ENCODE results near the gene TENT5A. TPM values are rescaled to one million over a fixed set of nuclear protein-coding genes. Genes with fewer than 3 reads are reported as not detected.
A peak's percentile ranks its signal among the peaks of the same experiment; 100 is the strongest.

The TENT5A gene
- total RNA-seq, 1 experiment from 2014 or later, result 5.0 TPM

DNA sequence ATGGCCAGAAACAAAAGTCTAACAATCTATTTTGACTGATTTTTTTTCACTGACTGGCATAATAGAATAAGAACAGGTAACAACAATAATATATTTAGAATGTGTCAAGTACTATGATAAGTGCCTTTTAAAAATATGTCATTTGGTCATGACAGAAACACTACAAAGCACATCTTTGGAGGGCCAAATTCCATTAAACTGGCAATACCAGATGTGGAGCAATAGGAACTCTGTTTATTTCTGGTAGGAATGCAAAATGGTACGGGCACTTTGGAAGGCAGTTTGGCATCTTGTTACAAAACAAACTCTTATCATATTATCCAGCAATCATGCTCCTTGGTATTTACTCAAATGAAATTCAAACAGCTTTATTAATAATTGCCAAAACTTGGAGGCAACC, 39.3 kb downstream of the TENT5A start:
- no peak for DNase-seq (ENCODE audit: low spot score)

DNA sequence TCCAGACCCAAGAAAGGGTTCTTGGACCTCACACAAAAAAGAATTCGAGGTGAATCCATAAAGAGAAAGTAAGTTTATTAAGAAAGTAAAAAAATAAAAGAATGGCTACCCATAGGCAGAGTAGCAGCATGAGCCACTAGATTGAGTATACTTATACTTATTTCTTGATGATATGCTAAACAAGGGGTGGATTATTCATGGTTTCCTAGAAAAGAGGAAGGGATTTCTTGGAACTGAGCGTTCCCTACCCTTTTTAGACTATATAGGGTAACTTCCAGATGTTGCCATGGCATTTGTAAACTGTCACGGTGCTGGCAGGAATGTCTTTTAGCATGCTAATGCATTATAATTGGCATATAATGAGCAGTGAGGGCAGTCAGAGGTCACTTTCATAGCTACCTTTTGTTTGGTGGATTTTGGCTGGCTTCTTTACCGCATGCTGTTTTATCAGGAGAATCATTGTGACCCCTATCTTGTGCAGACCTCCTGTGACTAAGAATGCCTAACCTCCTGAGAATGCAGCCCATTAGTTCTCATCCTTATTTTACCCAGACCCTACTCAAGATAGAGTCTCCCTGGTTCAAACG, 44.3 kb downstream of the TENT5A start:
- DNase-seq (ENCODE audit: low spot score), result no peak

DNA sequence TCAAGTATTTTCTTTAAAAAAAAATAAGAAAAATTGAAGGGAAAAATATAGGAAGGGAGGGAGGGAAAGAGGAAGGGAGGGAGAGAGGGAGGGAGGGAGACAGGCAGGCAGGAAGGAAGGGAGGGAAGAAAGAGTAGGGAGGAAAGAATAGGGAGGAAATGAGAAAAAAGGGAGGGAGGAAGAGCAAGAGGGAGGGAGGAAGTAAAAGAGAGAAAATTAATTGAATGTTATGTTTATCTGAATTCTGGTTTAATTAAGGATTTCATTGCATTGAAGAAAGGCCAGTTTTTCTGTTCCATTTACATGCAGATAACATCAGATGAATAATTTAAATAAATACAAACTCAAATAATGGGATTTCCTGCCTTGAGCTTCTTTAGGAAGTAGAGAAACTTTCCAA, 47.8 kb downstream of the TENT5A start:
- no peak for DNase-seq (ENCODE audit: low spot score)

DNA sequence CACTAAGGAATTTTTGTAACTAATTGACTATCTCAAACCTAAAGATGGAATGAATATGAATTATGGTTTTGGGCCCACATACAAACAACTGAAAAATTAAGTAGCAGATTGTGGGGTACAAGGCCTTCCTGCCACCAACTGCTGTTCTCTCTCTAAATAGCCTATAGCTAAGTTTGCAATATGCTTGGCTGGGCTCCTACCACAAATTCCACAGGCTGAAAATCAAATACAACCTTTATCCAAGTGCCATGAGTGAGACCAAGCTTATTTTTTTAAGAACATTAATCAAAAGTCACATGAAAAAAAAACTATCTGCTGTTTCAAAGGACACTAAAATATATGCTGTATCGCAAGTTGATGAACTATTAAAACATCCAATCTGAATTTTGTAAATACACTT, 52.1 kb downstream of the TENT5A start:
- DNase-seq (ENCODE audit: low spot score), result no peak

DNA sequence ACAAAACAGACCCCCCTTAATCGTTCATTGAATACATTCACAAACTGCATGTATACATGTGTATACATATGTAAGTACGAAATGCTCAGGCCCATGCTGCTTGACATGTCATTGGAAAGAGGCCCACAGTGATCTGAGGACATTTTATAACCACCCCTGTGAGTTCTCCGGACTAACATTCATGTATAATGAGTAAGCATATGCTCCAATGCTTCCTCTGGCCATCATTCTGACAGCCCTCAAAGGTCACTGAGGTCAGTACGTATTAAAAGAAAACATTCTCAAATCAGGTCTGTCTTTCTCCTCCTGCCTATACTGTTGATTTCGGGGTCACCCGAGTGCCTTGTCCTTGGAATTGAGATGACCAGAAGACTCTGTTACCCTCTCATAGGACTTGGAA, 54.9 kb downstream of the TENT5A start:
- DNase-seq (ENCODE audit: low spot score), result peak; percentile 26

DNA sequence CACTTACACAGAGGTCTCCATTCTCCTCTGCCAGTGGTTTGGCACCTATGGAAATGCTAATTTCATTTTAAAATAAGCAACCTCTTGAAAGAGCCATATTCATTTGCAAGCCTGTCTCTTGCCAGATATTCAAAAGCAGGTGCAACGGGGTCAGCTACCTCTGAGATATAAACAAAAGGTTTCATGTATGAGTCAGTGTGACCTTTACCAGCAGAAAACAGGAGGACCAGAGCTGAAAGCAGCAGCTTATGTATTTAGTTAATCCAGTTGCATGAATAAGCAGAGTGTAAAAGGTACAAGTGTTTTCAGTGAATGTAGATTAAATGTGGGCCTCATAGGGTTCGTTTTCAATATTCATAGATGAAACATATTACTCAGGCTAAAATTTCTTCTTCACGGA, 56.0 kb downstream of the TENT5A start:
- peak; percentile 12 for DNase-seq (ENCODE audit: low spot score)
